Lower leg skin (tissue), 3 donors: Measurements from ENCODE around the gene HTR6.

Experiments
- POLR2A ChIP-seq, 2 donors: fragments of 450-650 bp; IDR thresholded peaks; one replicate each; pipeline ENCODE4 v1.6.1; 2016 to 2017; ENCODE audit warnings: antibody characterized with exemption in 2 of 2, mild to moderate bottlenecking in 1 of 2, moderate library complexity in 1 of 2
- TF ChIP-seq, protein P1 (sequence below), 3 donors: fragments of 450-650 bp; IDR thresholded peaks; one replicate each; pipeline ENCODE4 v1.5.1; 2016; ENCODE audit warnings: antibody characterized with exemption in 3 of 3, mild to moderate bottlenecking in 3 of 3, moderate library complexity in 2 of 3

DNA sequence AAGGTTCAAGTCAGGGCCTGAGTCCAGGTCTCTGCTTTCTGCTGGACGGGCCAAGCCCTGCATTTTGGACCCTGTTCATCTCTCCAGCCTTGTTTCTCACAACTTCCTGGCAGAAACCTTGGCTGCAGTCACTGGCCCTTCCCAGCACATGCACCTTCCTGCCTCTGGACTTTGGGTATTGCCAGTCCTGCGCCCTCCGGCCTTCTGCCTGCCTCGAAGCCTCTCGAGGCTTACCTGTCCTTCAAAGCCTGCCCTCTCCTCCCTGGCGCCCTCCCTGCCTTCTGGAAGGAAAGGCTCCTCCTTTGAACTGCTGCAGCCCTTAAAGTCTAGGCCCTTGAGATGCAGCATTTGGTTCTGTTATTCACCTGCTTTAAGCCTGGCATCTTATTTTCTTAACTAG lies 52.8 kb downstream of the HTR6 start:
- no peak for TF ChIP-seq POLR2A (IDR thresholded peaks at IDR 0.05)
- TF ChIP-seq, protein P1, sequence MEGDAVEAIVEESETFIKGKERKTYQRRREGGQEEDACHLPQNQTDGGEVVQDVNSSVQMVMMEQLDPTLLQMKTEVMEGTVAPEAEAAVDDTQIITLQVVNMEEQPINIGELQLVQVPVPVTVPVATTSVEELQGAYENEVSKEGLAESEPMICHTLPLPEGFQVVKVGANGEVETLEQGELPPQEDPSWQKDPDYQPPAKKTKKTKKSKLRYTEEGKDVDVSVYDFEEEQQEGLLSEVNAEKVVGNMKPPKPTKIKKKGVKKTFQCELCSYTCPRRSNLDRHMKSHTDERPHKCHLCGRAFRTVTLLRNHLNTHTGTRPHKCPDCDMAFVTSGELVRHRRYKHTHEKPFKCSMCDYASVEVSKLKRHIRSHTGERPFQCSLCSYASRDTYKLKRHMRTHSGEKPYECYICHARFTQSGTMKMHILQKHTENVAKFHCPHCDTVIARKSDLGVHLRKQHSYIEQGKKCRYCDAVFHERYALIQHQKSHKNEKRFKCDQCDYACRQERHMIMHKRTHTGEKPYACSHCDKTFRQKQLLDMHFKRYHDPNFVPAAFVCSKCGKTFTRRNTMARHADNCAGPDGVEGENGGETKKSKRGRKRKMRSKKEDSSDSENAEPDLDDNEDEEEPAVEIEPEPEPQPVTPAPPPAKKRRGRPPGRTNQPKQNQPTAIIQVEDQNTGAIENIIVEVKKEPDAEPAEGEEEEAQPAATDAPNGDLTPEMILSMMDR (IDR thresholded peaks at IDR 0.05) = no peak
